ENCODE data around the gene SMARCD1. TPM values are rescaled to one million over a fixed set of nuclear protein-coding genes. Genes with fewer than 3 reads are reported as not detected.

SMARCD1 gene
- 142 and 152 TPM in 2 replicates for total RNA-seq (2021)
- long read RNA-seq, transcript SMARCD1-202 (13 exons, 3,658 nt): major isoform, 8 of 27 reads
- long read RNA-seq, partial matches to known transcripts: 6 of 27 reads
- long read RNA-seq, other reads (novel, unspliced or antisense): 9 of 27 reads

DNA sequence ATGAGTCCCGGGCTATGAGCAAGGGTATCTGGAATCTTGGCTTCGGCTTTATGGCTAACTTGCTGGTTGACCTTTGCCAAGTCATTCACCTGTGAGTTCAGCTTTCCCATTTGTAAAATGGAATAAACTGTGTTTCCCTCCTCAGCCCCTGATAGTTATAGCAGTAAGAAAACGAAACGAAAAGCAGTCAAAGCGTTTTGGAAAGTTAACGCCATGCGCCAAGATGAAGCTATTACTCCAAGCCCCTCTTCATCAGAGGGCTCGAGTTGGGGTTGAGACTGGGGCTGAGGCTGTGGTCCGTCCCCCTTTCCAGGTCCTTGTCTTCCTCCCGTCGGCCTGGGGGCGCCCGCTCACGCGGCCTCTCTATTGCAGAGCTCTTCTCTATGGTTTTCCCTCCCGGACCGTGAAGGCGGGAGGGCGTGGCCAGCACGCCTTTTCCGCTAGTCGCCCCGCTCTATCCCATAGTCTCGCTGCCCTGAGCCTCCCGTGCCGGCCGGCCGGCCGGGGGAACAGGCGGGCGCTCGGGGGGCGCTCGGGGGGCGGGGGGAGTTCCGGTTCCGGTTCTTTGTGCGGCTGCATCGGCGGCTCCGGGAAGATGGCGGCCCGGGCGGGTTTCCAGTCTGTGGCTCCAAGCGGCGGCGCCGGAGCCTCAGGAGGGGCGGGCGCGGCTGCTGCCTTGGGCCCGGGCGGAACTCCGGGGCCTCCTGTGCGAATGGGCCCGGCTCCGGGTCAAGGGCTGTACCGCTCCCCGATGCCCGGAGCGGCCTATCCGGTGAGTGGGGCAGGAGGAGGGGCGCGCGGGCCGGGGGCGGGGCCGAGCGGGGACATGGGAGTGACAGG, at the start of gene SMARCD1:
TSS of gene SMARCD1 (plus strand) at position 568 of the 840 bp plus-strand sequence. CDS start at position 596, 28 bp downstream.
- Histone ChIP-seq H3K23me2 (ENCODE audit: insufficient read length, low read depth, low read length, poor library complexity, severe bottlenecking) (no peaks in the 10 kb centered on the region), H4K8ac (replicated peaks; ENCODE audit: insufficient read length, low read depth, low read length) (no peak within 1 kb of the TSS), H4K5ac (ENCODE audit: insufficient read length, low read depth, low read length) (no peak within 1 kb of the TSS), H2BK15ac (ENCODE audit: low read depth, low read length) (no peak within 1 kb of the TSS), H3K56ac (ENCODE audit: insufficient read length, low read depth, low read length) (no peak within 1 kb of the TSS), H2AK5ac (ENCODE audit: insufficient read length, low read length) (no peak within 1 kb of the TSS), H3K79me1 (ENCODE audit: insufficient read depth, low read depth, low read length, poor library complexity, severe bottlenecking) (no peaks in the 10 kb centered on the region), H2BK12ac (ENCODE audit: insufficient read length, low read depth, low read length) (no peak within 1 kb of the TSS), H3T11ph (ENCODE audit: low read length) (no peak within 1 kb of the TSS), H2BK120ac (ENCODE audit: low read depth, low read length, poor library complexity, severe bottlenecking) (no peak within 1 kb of the TSS), H2BK5ac (ENCODE audit: insufficient read length, low read length) (no peak within 1 kb of the TSS), H4K91ac (ENCODE audit: insufficient read length, low read depth, low read length) (no peak within 1 kb of the TSS), H2BK20ac (ENCODE audit: low read depth, low read length, poor library complexity, severe bottlenecking) (no peak within 1 kb of the TSS), H3K4me1 (ENCODE audit: insufficient read depth, low read length) (no peaks in the 10 kb centered on the region), H3K4ac (ENCODE audit: low read depth, low read length) (no peak within 1 kb of the TSS), H3K9ac (ENCODE audit: extremely low read depth, insufficient read length, low read length) (peak within 1 kb of the TSS; percentile 52), H3K23ac (ENCODE audit: insufficient read length, low read depth, low read length) (no peak within 1 kb of the TSS), H2AFZ (ENCODE audit: low read length) (no peak within 1 kb of the TSS), H3K27ac (ENCODE audit: insufficient read length, low read depth, low read length) (peak within 1 kb of the TSS; percentile 4), H3K18ac (ENCODE audit: insufficient read length, low read depth, low read length) (peak within 1 kb of the TSS; percentile 86), H3K4me2 (ENCODE audit: insufficient read depth, insufficient read length, low read length) (peak within 1 kb of the TSS; percentile 72), H3K14ac (ENCODE audit: insufficient read depth, low read length) (peak within 1 kb of the TSS; percentile 89; the same call in 1 of the 2 replicates), H3K9me3 (ENCODE audit: control insufficient read depth, low read depth, low read length) (no peaks in the 10 kb centered on the region), H3K27me3 (ENCODE audit: insufficient read depth, low read length) (no peaks in the 10 kb centered on the region), H3K79me2 (ENCODE audit: insufficient read depth, low read length) (no peaks in the 10 kb centered on the region), H4K20me1 (ENCODE audit: control insufficient read depth, insufficient read depth, insufficient read length) (no peaks in the 10 kb centered on the region)
- Mint-ChIP-seq H3K27me3 (ENCODE audit: low read depth) (peaks cover 16% of the 10 kb centered on the region), H3K36me3 (ENCODE audit: insufficient read depth in 1 of 3, low read depth in 3 of 3) (peaks cover 34 to 43% (median 39%) of the 10 kb centered on the region in 3 experiments), H3K4me3 (peak within 1 kb of the TSS; percentile 90 to 95), H3K27ac (peak within 1 kb of the TSS; percentile 92 to 97 (median 95)), H3K9me3 (no peaks in the 10 kb centered on the region), H3K4me1 (peaks cover 11 to 23% of the 10 kb centered on the region in 2 experiments)
- TF ChIP-seq CTCF (conservative IDR thresholded peaks at IDR 0.05): peak; percentile 70
- DNase-seq: peak; percentile 98
- no CpG with 5 or more reads among the region's 69 CpGs for WGBS (ENCODE audit: extremely low coverage, insufficient read length, low lambda C conversion rate)

Measured in H9 (cell line).